Breast epithelium (tissue), 3 donors: ENCODE results near the gene SOD2.

Experiments used
- POLR2A ChIP-seq: fragments of 450-650 bp; IDR thresholded peaks from one replicate; pipeline ENCODE4 v1.6.1; 2016; ENCODE audit warnings: antibody characterized with exemption, mild to moderate bottlenecking, moderate library complexity
- POLR2AphosphoS5 ChIP-seq, 3 donors: sonication (generic); formaldehyde crosslinking; IDR thresholded peaks; one replicate each; pipeline ENCODE4 v1.6.1; 2017; ENCODE audit warnings: antibody characterized with exemption in 3 of 3
- TF ChIP-seq, protein P1 (sequence below), 3 donors: fragments of 450-650 bp; IDR thresholded peaks; one replicate each; pipeline ENCODE4 v1.5.1; 2016 to 2017; ENCODE audit warnings: antibody characterized with exemption in 3 of 3, mild to moderate bottlenecking in 3 of 3, moderate library complexity in 3 of 3

DNA sequence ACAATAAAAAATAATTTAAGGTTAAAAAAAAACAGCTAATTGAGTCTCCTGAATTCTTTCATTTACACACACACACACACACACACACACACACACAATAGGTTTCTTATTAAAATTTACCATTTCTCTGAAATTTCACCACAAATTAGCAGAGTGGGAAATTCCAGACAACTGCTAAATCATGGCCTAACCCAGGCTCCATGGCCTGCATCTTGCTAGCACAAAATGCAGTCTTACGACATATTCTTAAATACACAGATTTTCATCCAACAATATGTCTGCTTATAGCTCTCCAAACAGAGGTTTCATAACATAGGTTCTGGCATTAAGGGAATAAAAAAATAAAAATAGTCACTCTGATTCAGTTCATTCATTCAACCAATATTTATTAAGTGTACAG is 46.9 kb downstream of the SOD2 start:
- TF ChIP-seq, protein P1, sequence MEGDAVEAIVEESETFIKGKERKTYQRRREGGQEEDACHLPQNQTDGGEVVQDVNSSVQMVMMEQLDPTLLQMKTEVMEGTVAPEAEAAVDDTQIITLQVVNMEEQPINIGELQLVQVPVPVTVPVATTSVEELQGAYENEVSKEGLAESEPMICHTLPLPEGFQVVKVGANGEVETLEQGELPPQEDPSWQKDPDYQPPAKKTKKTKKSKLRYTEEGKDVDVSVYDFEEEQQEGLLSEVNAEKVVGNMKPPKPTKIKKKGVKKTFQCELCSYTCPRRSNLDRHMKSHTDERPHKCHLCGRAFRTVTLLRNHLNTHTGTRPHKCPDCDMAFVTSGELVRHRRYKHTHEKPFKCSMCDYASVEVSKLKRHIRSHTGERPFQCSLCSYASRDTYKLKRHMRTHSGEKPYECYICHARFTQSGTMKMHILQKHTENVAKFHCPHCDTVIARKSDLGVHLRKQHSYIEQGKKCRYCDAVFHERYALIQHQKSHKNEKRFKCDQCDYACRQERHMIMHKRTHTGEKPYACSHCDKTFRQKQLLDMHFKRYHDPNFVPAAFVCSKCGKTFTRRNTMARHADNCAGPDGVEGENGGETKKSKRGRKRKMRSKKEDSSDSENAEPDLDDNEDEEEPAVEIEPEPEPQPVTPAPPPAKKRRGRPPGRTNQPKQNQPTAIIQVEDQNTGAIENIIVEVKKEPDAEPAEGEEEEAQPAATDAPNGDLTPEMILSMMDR (IDR thresholded peaks at IDR 0.05) = no peak
- TF ChIP-seq POLR2A (no peak), POLR2AphosphoS5 (IDR thresholded peaks at IDR 0.05) (no peak)
